ENCODE results near the gene MAPKAP1. TPM values are rescaled to one million over a fixed set of nuclear protein-coding genes. Genes with fewer than 3 reads are reported as not detected.

Gene MAPKAP1
- total and polyA plus RNA-seq, 9 of the 15 experiments (the other 6 are each of a cell fraction or from before 2014, with no cell fraction given) = 2.6 to 82.1 (median 61.1) TPM

DNA sequence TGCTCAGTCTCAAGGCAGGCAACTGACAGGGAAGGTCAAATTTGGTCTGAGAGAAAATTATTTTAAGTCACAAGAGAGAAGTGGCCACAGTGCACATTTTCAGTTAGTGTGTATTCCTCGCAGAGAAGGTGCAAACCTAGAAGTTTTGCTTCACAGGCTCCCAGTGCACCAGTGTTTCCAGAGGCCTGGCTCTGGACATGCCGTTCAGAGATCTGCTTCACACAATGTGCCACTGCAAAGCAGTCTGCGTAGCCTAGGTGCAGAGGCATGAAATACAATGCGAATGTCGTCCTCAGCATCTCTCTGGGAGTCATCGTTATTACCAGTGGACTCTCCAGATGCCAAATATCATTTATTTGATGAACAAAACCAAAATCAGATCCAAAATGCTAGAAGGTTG, 147.8 kb downstream of the MAPKAP1 start:
- Histone ChIP-seq H3K4me1 (replicated peaks in 1 of 2; ENCODE audit: control insufficient read depth in 2 of 2, insufficient read depth in 2 of 2, low read length in 2 of 2) (no peaks in the 10 kb centered on the region; a peak in 1 of 5 replicates), H3K9ac (ENCODE audit: insufficient read depth in 1 of 2, low read depth in 2 of 2, low read length in 2 of 2) (no peak overlapping the region), H3K27me3 (ENCODE audit: control insufficient read depth in 2 of 2, insufficient read depth in 2 of 2, low read length in 2 of 2) (no peaks in the 10 kb centered on the region), H2AFZ (ENCODE audit: low read depth, low read length) (no peak overlapping the region), H3K4me3 (no peak overlapping the region), H3K27ac (ENCODE audit: extremely low read depth, low read depth, low read length) (no peak overlapping the region), H3K79me2 (ENCODE audit: control insufficient read depth, insufficient read depth, low read length) (no peaks in the 10 kb centered on the region), H3K9me1 (ENCODE audit: control insufficient read depth, insufficient read depth, low read length) (no peaks in the 10 kb centered on the region), H4K20me1 (replicated peaks; ENCODE audit: control insufficient read depth, insufficient read depth, low read length) (no peaks in the 10 kb centered on the region), H3K36me3 (ENCODE audit: control insufficient read depth, insufficient read depth, low read length) (peaks cover 12% of the 10 kb centered on the region; the same call in 2 of the 3 replicates), H3K9me3 (replicated peaks; ENCODE audit: control insufficient read depth, insufficient read depth, low read depth, low read length) (no peaks in the 10 kb centered on the region), H3K4me2 (ENCODE audit: insufficient read depth, low read length) (no peak overlapping the region)
- no peak for TF ChIP-seq NCOA1 (IDR thresholded peaks at IDR 0.05; ENCODE audit: low read depth)
- TF ChIP-seq TBL1XR1 (IDR thresholded peaks at IDR 0.05; ENCODE audit: low read length in 2 of 2) = no peak
- no peak for TF ChIP-seq RBFOX2 (IDR thresholded peaks at IDR 0.05; ENCODE audit: low read depth, low read length)
- TF ChIP-seq NR3C1 (CRISPR knock-in tag; IDR thresholded peaks at IDR 0.05) = no peak
- TF ChIP-seq ZNF780A (CRISPR knock-in tag; IDR thresholded peaks at IDR 0.05) = no peak
- TF ChIP-seq MTA3 (IDR thresholded peaks at IDR 0.05; ENCODE audit: borderline replicate concordance) = no peak
- no peak for TF ChIP-seq FUS (optimal IDR thresholded peaks at IDR 0.05; ENCODE audit: low read depth, low read length)
- TF ChIP-seq SNIP1 (IDR thresholded peaks at IDR 0.05; ENCODE audit: low read depth) = no peak
- no peak for TF ChIP-seq SREBF1 (IDR thresholded peaks at IDR 0.05; ENCODE audit: borderline replicate concordance, low read depth, low read length)
- no peak for TF ChIP-seq SP2 (IDR thresholded peaks at IDR 0.05; ENCODE audit: extremely low read depth, low read depth, low read length, poor library complexity, severe bottlenecking)
- TF ChIP-seq CLOCK (CRISPR knock-in tag; IDR thresholded peaks at IDR 0.05; ENCODE audit: borderline replicate concordance) = no peak
- no peak for TF ChIP-seq NFXL1 (CRISPR knock-in tag; IDR thresholded peaks at IDR 0.05)
- DNase-seq (ENCODE audit: extremely low read depth in 1 of 4, low spot score in 3 of 4) (no peak), ATAC-seq (no peak), FAIRE-seq (no peak)
- ChIA-PET CTCF (ENCODE audit: low intra/inter-chr PET ratio) (no interaction called here), POLR2A (interaction anchor here (0.6 to 0.9 kb wide), 2 partner anchors 12 to 905 kb away, joined by 4 read pairs; no protein-coding TSS in a partner anchor)
- in situ Hi-C loops (cut with MboI) (no loop called here), intact Hi-C loops (cut with micrococcal nuclease) (no loop called here)
- 77% methylated on average over 6 of the region's 6 CpGs for WGBS (ENCODE audit: insufficient coverage, low coverage, missing lambda C conversion rate)
- no TSS peak for BruUV-seq (replicated peaks)

All from K562 (cell line).